Brain microvascular endothelial cell (primary cell): ENCODE results near the gene KCNJ12.
"Not testable (repeated sequence)": the region's sequence is repeated elsewhere in the genome, so short reads cannot be mapped to it uniquely, and the experiment has no call there.

Experiments used
- DNase-seq: peaks from one replicate; pipeline ENCODE4 v3.0.0-alpha.2; 2020
- H3K27ac ChIP-seq: fragments of 250-450 bp; sonication (Bioruptor Pico); 2 replicates; pipeline ENCODE4 v1.5.1; 2020; ENCODE audit warnings: mild to moderate bottlenecking, moderate library complexity
- H3K27me3 ChIP-seq: fragments of 250-450 bp; sonication (Bioruptor Pico); replicated peaks from 2 replicates; pipeline ENCODE4 v1.5.1; 2020; ENCODE audit warnings: mild to moderate bottlenecking
- H3K36me3 ChIP-seq: fragments of 250-450 bp; sonication (Bioruptor Pico); replicated peaks from 2 replicates; pipeline ENCODE4 v1.5.1; 2020; ENCODE audit warnings: mild to moderate bottlenecking
- H3K4me3 ChIP-seq: 2 replicates; pipeline ENCODE4 v1.5.1; 2011; ENCODE audit warnings: low read depth, mild to moderate bottlenecking, control low read depth, low read length, moderate library complexity
- CTCF ChIP-seq: IDR thresholded peaks from 2 replicates; pipeline ENCODE4 v1.5.1; 2011; ENCODE audit warnings: low read depth, mild to moderate bottlenecking, moderate library complexity, low read length, control low read depth, inconsistent platforms; ENCODE audit errors: missing control alignments
- in situ Hi-C: cut with HindIII; loops from 2 replicates; pipeline ENCODE4 v1.10.0; 2017; ENCODE audit warnings: low sequenced_read_pairs, low pct_ligation_motif_present

The KCNJ12 gene

GRCh38 chr17:21341925-21342540 is 34.1 kb upstream of the KCNJ12 start:
- H3K27me3 ChIP-seq, H3K36me3 ChIP-seq, DNase-seq, H3K4me3 ChIP-seq, in situ Hi-C loops, H3K27ac ChIP-seq: not testable (repeated sequence)

- DNase-seq, H3K36me3 ChIP-seq, H3K27me3 ChIP-seq, in situ Hi-C loops, H3K4me3 ChIP-seq, H3K27ac ChIP-seq: not testable (repeated sequence)
These were observed 32.9 kb upstream of the KCNJ12 start for GRCh38 chr17:21343061-21343949.

GRCh38 chr17:21344801-21345200 is 31.4 kb upstream of the KCNJ12 start:
- H3K36me3 ChIP-seq, H3K4me3 ChIP-seq, in situ Hi-C loops, H3K27me3 ChIP-seq, H3K27ac ChIP-seq, DNase-seq: not testable (repeated sequence)

GRCh38 chr17:21345236-21345635 is 30.9 kb upstream of the KCNJ12 start:
- Histone ChIP-seq H3K36me3 (no peaks in the 10 kb centered on the region), H3K27ac (no peak overlapping the region), H3K27me3 (no peaks in the 10 kb centered on the region), H3K4me3 (no peak overlapping the region)
- no peak for TF ChIP-seq CTCF
- DNase-seq, result no peak
- in situ Hi-C loops, result no loop called here

GRCh38 chr17:21346107-21346506 is 30.1 kb upstream of the KCNJ12 start:
- DNase-seq, result not testable (repeated sequence)

GRCh38 chr17:21346651-21347250 is 29.4 kb upstream of the KCNJ12 start:
- H3K27me3 ChIP-seq, H3K36me3 ChIP-seq, in situ Hi-C loops, DNase-seq, H3K27ac ChIP-seq, H3K4me3 ChIP-seq: not testable (repeated sequence)

More at GRCh38 chr17:21346107-21346506, 30.1 kb upstream of the KCNJ12 start:
- H3K4me3 ChIP-seq, H3K27ac ChIP-seq, H3K27me3 ChIP-seq, in situ Hi-C loops, H3K36me3 ChIP-seq: not testable (repeated sequence)

- H3K4me3 ChIP-seq, H3K27me3 ChIP-seq, in situ Hi-C loops, DNase-seq, H3K36me3 ChIP-seq, H3K27ac ChIP-seq: not testable (repeated sequence)
These were observed 28.5 kb upstream of the KCNJ12 start for GRCh38 chr17:21347660-21348059.

- DNase-seq, H3K36me3 ChIP-seq, H3K4me3 ChIP-seq, H3K27ac ChIP-seq, H3K27me3 ChIP-seq, in situ Hi-C loops: not testable (repeated sequence)
These were observed 27.9 kb upstream of the KCNJ12 start for GRCh38 chr17:21348081-21348925.

- H3K27me3 ChIP-seq, H3K36me3 ChIP-seq, DNase-seq, in situ Hi-C loops, H3K27ac ChIP-seq, H3K4me3 ChIP-seq: not testable (repeated sequence)
These were observed 27.3 kb upstream of the KCNJ12 start for GRCh38 chr17:21348926-21349261.

- H3K4me3 ChIP-seq, H3K27ac ChIP-seq, in situ Hi-C loops, H3K27me3 ChIP-seq, H3K36me3 ChIP-seq: not testable (repeated sequence)
- peak; percentile 24 for DNase-seq
These were observed 26.7 kb upstream of the KCNJ12 start for GRCh38 chr17:21349358-21350050.

- H3K27me3 ChIP-seq, DNase-seq, H3K27ac ChIP-seq, H3K36me3 ChIP-seq, H3K4me3 ChIP-seq, in situ Hi-C loops: not testable (repeated sequence)
These were observed 25.7 kb upstream of the KCNJ12 start for GRCh38 chr17:21350495-21350894.
